KBM-7 (cell line): ENCODE data around the gene TMX2.
"Not testable (repeated sequence)": the region's sequence is repeated elsewhere in the genome, so short reads cannot be mapped to it uniquely, and the experiment has no call there.

ENCODE experiments used
- DNase-seq: peaks from one replicate; pipeline ENCODE4 v3.0.0-alpha.2; 2015
- in situ Hi-C: fragments of 300-500 bp; cut with MboI; formaldehyde crosslinking; loops from 2 replicates; pipeline ENCODE4 v1.14.3; 2020; ENCODE audit warnings: low sequenced_read_pairs, low pct_unique_long_range_greater_than_20kb, mixed read lengths

Gene TMX2

DNA sequence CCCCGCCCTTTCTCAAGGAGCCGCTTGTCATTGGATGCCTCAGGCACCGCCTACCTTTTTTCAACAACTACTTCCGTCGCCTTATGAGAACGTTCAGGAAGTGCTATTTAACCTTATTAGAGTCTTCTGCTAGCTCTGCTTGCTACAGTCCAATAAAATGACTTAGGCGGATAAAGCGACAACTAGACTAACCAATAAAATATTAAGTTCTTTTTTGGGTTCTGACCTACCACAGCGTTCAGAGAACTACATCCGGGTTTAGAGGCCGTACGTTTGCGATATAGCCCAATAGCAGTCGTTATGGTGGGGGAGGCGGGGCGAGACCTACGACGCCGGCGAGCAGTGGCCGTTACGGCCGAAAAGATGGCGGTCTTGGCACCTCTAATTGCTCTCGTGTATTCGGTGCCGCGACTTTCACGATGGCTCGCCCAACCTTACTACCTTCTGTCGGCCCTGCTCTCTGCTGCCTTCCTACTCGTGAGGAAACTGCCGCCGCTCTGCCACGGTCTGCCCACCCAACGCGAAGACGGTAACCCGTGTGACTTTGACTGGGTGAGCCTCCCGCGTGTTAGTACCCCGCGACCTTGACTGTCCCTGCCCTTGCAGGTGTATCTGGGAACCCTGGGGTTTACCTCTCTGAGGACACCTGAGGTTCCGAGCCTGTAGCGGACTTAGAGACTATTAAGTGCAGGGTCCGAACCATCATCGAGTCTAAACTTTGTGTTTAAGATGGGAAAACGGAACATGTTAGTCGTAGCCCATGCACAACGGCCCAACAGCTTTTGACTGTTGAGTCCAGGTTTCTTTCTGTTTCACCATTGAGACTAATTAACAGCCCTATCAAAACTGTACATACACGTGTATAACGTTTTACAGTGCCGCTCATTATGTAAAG is at the start of gene TMX2:
Gene TMX2, plus strand, starts transcription at position 338 of the 895 bp plus-strand sequence. Its CDS starts 26 bp downstream, at position 364.
- DNase-seq, result peak; percentile 97
- in situ Hi-C loops, result no loop called here

DNA sequence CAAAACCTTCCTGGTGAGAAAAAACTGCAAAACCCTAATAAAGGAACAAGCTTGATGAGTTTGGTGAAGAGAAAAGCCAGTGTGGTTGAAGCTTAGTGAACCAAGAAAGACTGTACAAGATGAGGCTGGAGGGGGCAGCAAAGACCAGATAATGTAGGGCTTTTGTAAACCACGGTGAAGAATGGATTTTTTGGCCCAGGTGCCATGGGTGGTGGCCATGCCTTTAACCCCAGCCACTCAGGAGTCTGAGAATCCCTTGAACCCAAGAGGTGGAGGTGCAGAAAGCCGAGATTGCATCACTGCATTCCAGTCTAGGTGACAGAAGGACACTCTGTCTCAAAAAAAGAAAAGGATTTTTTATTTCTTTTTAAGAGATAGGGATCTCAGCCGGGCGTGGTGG is 49.5 kb upstream of the TMX2 start:
- in situ Hi-C loops, result no loop called here
- peak; percentile 48 for DNase-seq

- no peak for DNase-seq
- in situ Hi-C loops, result no loop called here
Observed at GRCh38 chr11:57663975-57664374, 48.4 kb upstream of the TMX2 start.

GRCh38 chr11:57667117-57667735 is 45.2 kb upstream of the TMX2 start:
- in situ Hi-C loops, result no loop called here
- peak; percentile 98 for DNase-seq

DNA sequence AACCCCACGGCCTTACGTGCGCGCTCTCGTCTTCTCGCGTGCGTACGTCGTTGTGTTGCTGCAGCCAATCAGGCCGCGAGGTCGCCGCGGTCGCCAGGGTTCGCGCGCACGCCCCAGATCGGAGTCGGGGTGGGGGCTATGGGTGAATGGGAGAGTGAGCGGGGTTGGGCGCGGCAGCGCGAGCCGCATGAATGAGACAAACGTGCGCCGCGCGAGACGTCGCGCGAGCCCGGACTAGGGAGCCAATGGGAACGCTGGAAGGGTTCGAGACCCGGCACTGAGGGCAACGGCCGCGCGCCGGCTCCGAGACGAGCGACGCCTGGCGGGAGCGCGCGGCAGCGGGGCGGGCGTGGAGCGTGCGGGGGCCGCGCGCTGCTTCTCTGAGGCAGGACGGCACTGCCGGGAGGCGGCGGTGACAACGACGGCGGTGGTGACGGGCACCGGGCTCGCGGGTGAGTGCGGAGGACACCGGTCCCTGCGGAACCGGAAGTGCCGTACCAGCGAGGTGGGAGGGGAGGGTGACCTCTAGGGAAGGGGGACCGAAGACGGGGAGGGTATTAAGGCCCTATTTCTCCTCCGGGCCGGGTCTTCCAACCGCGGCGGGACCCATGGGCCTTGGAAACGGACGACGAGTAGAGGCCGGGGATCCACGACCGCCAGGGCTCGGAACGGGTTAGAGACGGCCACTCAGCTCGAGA is 44.5 kb upstream of the TMX2 start, which contains the start of gene ZDHHC5:
Gene ZDHHC5, plus strand, starts transcription at position 379 of the 698 bp plus-strand sequence. CDS start 4,977 bp downstream, outside the sequence.
- in situ Hi-C loops, result no loop called here
- peak; percentile 99 for DNase-seq

DNA sequence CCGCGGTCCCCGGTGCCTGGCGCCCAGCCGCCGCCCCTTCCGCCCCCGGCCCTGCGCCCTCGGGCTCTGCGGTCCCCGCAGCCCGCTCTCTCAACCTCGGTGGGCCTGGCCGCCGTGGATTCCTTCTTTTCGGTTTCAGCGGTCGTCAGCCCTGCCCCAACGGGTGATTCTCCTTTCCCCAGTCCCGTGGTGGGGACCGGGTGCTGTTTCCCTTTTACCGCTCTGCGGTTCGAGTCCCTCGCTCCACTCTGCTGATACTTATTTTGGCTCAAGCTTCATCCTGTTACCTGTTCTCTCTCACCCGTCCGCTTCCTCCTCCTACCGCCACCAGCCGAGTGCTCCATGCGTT is 44.0 kb upstream of the TMX2 start:
- in situ Hi-C loops, result no loop called here
- no peak for DNase-seq

DNA sequence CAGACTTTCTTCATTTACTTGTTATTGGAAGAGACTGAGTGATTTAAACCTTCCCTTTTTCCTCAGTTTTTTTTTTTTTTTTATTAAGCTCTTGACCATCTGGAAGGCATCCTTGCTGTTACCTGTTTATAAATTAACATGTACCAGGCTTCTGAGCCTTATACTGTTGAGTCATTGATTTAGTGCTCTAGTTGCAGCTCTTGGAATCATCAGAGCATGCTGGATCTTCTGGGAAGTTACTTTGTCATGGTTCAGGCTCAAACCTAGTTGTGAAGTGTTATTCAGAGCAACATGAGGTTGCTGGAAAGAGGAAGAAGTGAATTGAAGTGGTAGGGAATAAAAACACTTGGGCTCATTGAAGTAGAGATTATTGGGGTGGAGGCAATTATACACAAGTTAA is 38.1 kb upstream of the TMX2 start:
- in situ Hi-C loops, result no loop called here
- no peak for DNase-seq

DNA sequence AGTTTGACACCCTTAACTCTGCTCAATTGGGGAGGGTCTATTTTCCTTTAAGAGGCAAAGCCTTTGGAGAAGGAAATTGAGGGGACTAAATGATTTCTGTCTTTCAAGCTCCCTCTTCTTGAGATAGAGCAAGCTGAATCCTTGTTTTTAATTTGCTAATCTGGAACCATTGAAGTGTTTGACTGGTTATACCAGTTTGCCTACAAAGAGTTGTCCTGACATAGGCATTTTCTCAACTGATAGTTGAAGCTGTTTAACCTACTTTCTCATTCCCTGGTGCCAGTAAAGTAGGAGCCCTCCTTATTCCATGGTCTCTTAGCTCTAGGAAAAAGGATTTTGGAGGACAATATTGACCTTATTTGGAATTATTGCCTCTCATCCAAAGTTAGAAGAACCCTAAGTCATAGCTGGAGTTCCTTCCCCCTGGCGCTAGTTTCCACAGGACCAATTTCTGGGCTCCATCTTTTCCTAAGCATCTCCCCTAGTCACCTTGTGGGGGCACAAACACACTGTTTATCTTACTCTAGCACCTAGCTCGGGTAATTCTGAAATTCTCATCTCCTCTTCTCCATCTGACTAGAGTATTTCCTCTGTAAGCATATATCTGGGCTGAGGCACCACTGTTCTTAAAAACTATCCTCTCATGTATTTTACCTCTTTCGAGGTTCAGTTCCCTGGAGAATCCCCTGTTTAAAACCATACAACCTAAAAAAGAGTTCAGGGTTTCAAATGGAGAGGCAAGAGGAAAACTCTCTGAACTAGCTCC is 37.0 kb upstream of the TMX2 start:
- in situ Hi-C loops, result no loop called here
- DNase-seq, result no peak

DNA sequence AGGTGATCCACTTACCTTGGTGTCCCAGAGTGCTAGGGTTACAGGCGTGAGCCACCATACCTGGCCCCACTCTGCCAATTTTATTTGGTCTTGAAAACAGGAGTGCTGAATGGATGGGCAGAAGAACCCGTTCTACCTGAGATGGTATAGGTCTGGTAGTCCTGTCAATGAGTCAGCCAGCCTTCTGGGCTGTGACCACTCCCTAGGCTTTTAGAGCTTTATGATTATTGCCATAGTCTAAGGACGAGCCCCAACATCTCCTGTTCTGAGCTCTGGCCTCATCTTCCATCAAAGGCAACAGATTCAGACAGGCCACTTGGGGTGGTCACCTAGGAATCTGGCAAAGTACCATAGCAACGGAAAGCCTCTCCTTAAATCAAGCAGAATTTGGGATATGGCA is 33.0 kb upstream of the TMX2 start:
- no peak for DNase-seq

GRCh38 chr11:57680552-57680874 is 31.9 kb upstream of the TMX2 start:
- no peak for DNase-seq
- in situ Hi-C loops, result no loop called here

More for the DNA sequence above, 33.0 kb upstream of the TMX2 start:
- in situ Hi-C loops, result no loop called here

GRCh38 chr11:57681168-57681567 is 31.2 kb upstream of the TMX2 start:
- DNase-seq, result no peak
- in situ Hi-C loops, result no loop called here

DNA sequence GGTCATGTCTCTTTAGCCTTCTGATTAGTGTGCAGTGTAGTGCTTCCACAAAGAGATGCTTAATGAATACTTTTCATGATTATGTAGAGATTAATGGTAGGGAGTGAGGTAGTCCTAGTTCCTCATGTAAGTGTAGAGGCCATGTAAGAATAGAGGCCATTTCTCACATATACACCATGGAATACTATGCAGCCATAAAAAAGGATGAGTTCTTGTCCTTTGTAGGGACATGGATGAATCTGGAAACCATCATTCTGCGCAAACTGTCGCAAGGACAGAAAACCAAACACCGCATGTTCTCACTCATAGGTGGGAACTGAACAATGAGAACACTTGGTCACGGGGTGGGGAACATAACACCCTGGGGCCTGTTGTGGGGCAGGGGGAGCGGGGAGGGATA is 21.9 kb upstream of the TMX2 start:
- not testable (repeated sequence) for DNase-seq

GRCh38 chr11:57698843-57699365 is 13.5 kb upstream of the TMX2 start:
- DNase-seq, result no peak
- in situ Hi-C loops, result no loop called here

More for the DNA sequence above, 21.9 kb upstream of the TMX2 start:
- in situ Hi-C loops, result not testable (repeated sequence)

DNA sequence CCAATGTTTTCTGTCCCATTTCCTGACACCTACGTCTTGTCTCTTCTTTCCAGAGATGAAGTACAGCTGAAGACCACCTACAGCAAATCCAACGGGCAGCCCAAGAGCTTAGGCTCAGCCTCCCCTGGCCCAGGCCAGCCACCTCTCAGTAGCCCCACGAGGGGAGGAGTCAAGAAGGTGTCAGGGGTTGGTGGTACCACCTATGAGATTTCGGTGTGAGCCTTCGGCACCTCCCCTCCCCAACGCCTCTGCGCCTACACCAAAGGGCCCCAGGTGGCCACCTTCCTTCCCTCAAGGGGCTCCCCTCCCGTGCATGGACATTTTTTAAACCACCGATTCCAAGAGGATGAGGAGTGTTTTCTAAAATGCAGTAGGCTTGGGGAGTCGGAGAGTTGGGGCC is 12.6 kb upstream of the TMX2 start:
- no peak for DNase-seq
- in situ Hi-C loops, result no loop called here

DNA sequence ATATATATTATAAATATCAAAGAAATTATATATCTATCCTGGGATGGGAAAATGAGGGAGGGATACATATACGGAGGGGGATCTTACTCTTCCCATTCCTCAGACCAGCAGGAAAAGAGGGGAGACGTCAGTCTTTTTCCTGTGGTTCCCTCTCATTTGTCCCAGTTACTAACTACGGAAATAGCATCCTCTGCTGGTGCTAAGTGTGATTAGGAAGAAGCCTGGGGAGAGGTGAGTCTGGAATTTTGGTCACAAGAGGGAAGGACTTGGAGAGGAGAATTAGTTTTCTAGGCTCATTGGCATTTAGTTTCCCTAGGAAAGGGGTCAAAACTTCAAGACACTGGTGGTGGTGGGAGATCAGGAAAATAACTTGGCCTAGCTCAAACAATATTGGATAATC is 12.0 kb upstream of the TMX2 start:
- DNase-seq, result no peak
- in situ Hi-C loops, result no loop called here

DNA sequence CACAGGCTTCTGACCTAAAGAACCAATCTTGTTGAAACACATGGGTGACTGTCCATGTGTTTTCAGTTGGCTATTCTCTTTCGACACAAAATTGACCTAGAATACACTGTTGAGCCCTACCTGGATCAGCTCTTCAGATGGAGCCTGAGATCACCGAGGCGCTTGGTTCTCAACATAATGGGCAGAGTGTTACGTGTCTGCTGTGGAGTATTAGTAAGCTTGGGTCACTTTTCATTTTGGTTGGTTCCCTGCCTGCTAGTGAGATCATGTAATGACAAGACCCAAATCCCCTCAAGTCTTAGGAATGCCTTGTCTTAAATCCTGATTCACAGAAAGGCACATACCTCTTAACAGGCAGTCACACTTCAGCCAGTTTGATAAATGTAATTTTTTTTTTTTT is 9.1 kb upstream of the TMX2 start:
- DNase-seq, result no peak
- in situ Hi-C loops, result no loop called here

DNA sequence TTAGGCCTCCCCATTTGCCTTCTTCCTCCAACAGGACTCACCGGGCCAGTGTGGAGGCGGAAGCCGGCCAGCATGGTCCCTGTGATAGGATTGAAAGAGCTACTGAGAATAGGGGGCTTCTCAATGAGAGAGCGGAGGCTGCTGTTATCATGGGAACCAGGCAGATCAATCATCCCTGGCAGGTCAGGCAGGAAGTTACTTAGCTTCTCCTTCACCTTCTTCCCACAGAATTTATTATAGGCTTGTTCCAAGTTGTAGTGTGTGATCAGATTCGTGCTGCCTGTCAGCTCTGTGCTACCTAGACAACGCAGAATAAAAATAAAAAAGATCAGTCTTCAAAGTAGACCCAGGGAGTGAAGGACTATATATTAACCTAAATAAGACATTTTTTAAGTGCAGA is 7.5 kb upstream of the TMX2 start:
- in situ Hi-C loops, result no loop called here
- DNase-seq, result no peak

- DNase-seq, in situ Hi-C loops: not testable (repeated sequence)
Observed at GRCh38 chr11:57705432-57705831, 7.0 kb upstream of the TMX2 start.

DNA sequence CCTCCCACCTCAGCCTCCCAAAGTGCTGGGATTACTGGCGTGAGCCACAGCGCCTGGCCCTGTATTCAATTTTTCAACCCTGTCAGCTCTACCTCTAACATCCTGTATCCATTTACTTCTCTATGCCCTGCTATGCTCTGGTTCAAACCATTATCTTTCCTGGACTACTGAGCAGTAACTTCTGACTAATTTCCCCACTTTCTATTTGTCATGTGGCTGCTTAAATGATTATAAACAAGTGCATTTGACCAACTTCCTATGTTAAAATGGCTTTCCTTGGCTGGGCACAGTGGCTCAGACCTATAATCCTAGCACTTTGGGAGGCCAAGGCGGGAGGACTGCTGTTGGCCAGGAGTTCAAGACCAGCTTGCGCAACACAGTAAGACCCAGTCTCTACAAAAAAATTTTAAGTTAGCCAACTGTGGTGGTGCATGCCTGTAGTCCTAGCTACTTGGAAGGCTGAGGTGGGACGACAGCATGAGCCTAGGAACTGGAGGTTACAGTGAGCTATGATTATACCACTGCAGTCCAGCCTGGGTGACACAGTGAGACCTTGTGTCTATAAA is 2.5 kb upstream of the TMX2 start:
- DNase-seq, result no peak
- in situ Hi-C loops, result no loop called here
